ENCODE data around the gene ATXN1.

- no peak for TF ChIP-seq CTCF (conservative IDR thresholded peaks at IDR 0.05; ENCODE audit: low read length)
- no peak for TF ChIP-seq EZH2phosphoT487 (IDR thresholded peaks at IDR 0.05; ENCODE audit: borderline replicate concordance)
These were observed 178.0 kb downstream of the ATXN1 start for GRCh38 chr6:16583144-16583762.

All from Loucy (cell line).